ENCODE measurements around the gene RSRC1.

The RSRC1 gene

GRCh38 chr3:158573714-158574113 lies 463.8 kb downstream of the RSRC1 start:
- no peak for TF ChIP-seq JUND (IDR thresholded peaks at IDR 0.05; ENCODE audit: low read depth)
- DNase-seq (ENCODE audit: low read depth in 1 of 2, low spot score in 1 of 2): peak in 1 of 2 experiments; percentile 36
- in situ Hi-C loops (cut with HindIII; ENCODE audit: low pct_unique_long_range_greater_than_20kb, low sequenced_read_pairs): no loop called here

GRCh38 chr3:158574646-158575045 lies 464.8 kb downstream of the RSRC1 start:
- no peak for TF ChIP-seq JUND (IDR thresholded peaks at IDR 0.05; ENCODE audit: low read depth)
- in situ Hi-C loops (cut with HindIII; ENCODE audit: low pct_unique_long_range_greater_than_20kb, low sequenced_read_pairs): no loop called here
- no peak for DNase-seq (ENCODE audit: low read depth in 1 of 2, low spot score in 1 of 2)

GRCh38 chr3:158590223-158590622 lies 480.3 kb downstream of the RSRC1 start:
- TF ChIP-seq JUND (IDR thresholded peaks at IDR 0.05; ENCODE audit: low read depth): no peak
- DNase-seq (ENCODE audit: low read depth in 1 of 2, low spot score in 1 of 2): peak in 1 of 2 experiments; percentile 21
- in situ Hi-C loops (cut with HindIII; ENCODE audit: low pct_unique_long_range_greater_than_20kb, low sequenced_read_pairs): no loop called here
